HepG2 (cell line): ENCODE data around the gene DNAJB11. TPM values are rescaled to one million over a fixed set of nuclear protein-coding genes. Genes with fewer than 3 reads are reported as not detected.

Source experiments
- ADNP ChIP-seq: sonication (generic); formaldehyde crosslinking; IDR thresholded peaks from 2 replicates; pipeline ENCODE4 v1.4.0; 2020; ENCODE audit warnings: missing genetic modification reagents
- JUN ChIP-seq: sonication (generic); formaldehyde crosslinking; IDR thresholded peaks from 2 replicates; pipeline ENCODE4 v1.4.0; 2020; ENCODE audit warnings: mild to moderate bottlenecking, missing genetic modification reagents
- NKX3-1 ChIP-seq: sonication (generic); formaldehyde crosslinking; IDR thresholded peaks from 2 replicates; pipeline ENCODE4 v1.5.0; 2020; ENCODE audit warnings: missing genetic modification reagents
- PHF21A ChIP-seq: sonication (generic); formaldehyde crosslinking; IDR thresholded peaks from 2 replicates; pipeline ENCODE4 v1.5.0; 2020; ENCODE audit warnings: mild to moderate bottlenecking, missing genetic modification reagents
- REPIN1 ChIP-seq: sonication (generic); formaldehyde crosslinking; IDR thresholded peaks from 2 replicates; pipeline ENCODE4 v1.8.0; 2022; ENCODE audit warnings: missing genetic modification reagents, low read depth, mild to moderate bottlenecking, borderline replicate concordance
- TMF1 ChIP-seq: sonication (generic); formaldehyde crosslinking; IDR thresholded peaks from 2 replicates; pipeline ENCODE4 v1.8.1; 2022; ENCODE audit warnings: low read depth, missing genetic modification reagents
- ZBTB38 ChIP-seq: sonication (generic); formaldehyde crosslinking; IDR thresholded peaks from 2 replicates; pipeline ENCODE4 v1.5.1; 2020; ENCODE audit warnings: mild to moderate bottlenecking, missing genetic modification reagents
- ZBTB8A ChIP-seq: sonication (generic); formaldehyde crosslinking; IDR thresholded peaks from 2 replicates; pipeline ENCODE4 v1.4.0; 2020; ENCODE audit warnings: mild to moderate bottlenecking, low read depth, missing genetic modification reagents, borderline replicate concordance
- ZFP90 ChIP-seq: sonication (generic); formaldehyde crosslinking; IDR thresholded peaks from 2 replicates; pipeline ENCODE4 v1.8.0; 2022; ENCODE audit warnings: missing genetic modification reagents, mild to moderate bottlenecking, inconsistent platforms, borderline replicate concordance
- ZNF326 ChIP-seq: sonication (generic); formaldehyde crosslinking; IDR thresholded peaks from 2 replicates; pipeline ENCODE4 v1.4.0; 2020; ENCODE audit warnings: missing genetic modification reagents, borderline replicate concordance
- ZNF33B ChIP-seq: sonication (generic); formaldehyde crosslinking; IDR thresholded peaks from 2 replicates; pipeline ENCODE4 v1.5.1; 2020; ENCODE audit warnings: mild to moderate bottlenecking, missing genetic modification reagents
- ZNF567 ChIP-seq: sonication (generic); formaldehyde crosslinking; IDR thresholded peaks from 2 replicates; pipeline ENCODE4 v1.8.1; 2023; ENCODE audit warnings: mild to moderate bottlenecking, missing genetic modification reagents, borderline replicate concordance
- ZNF589 ChIP-seq: sonication (generic); formaldehyde crosslinking; conservative IDR thresholded peaks from 2 replicates; pipeline ENCODE4 v1.8.0; 2022; ENCODE audit warnings: mild to moderate bottlenecking, moderate library complexity, missing genetic modification reagents
- ZNF772 ChIP-seq: sonication (generic); formaldehyde crosslinking; IDR thresholded peaks from 2 replicates; pipeline ENCODE4 v1.5.0; 2020; ENCODE audit warnings: mild to moderate bottlenecking, missing genetic modification reagents
- ZNF850 ChIP-seq: sonication (generic); formaldehyde crosslinking; conservative IDR thresholded peaks from 2 replicates; pipeline ENCODE4 v1.9.0; 2021; ENCODE audit warnings: mild to moderate bottlenecking, missing genetic modification reagents
- ZNF879 ChIP-seq: sonication (generic); formaldehyde crosslinking; IDR thresholded peaks from 2 replicates; pipeline ENCODE4 v1.8.1; 2023; ENCODE audit warnings: missing genetic modification reagents
- polyA plus RNA-seq, 8 experiments: library from polyadenylated mRNA; depleted of rRNA in 3 of 8; stranded (reverse) in 7 of 8; unstranded in 1 of 8; fragments of >200 nt; fragmentation: Illumina TruSeq in 4 of 8; extraction: Trizol in 4 of 8; gene quantifications; 2 replicates each; pipeline versions ENCODE4 v1.2.1 to v1.2.3, GENCODE V29; 2011 to 2016; ENCODE audit warnings: low read depth in 4 of 8, missing spikeins in 1 of 8, mixed read lengths in 1 of 8; ENCODE audit not compliant: insufficient read depth in 1 of 8
- total RNA-seq, 5 experiments: library from RNA; depleted of rRNA; stranded (reverse); fragments of >200 nt; fragmentation: Illumina TruSeq; extraction: Trizol; gene quantifications; 2 replicates each; pipeline ENCODE4 v1.2.3, GENCODE V29; 2016; ENCODE audit warnings: low read depth in 1 of 5
- TF ChIP-seq, protein P1 (sequence below): sonication (generic); IDR thresholded peaks from 2 replicates; pipeline ENCODE4 v1.6.1; 2016; ENCODE audit warnings: low read depth, borderline replicate concordance
- TF ChIP-seq, protein P2 (sequence below): sonication (generic); formaldehyde crosslinking; IDR thresholded peaks from 2 replicates; pipeline ENCODE4 v1.4.0; 2020; ENCODE audit warnings: missing genetic modification reagents
- TF ChIP-seq, protein P3 (sequence below): sonication (generic); formaldehyde crosslinking; IDR thresholded peaks from 2 replicates; pipeline ENCODE4 v1.5.1; 2020; ENCODE audit warnings: missing genetic modification reagents, mild to moderate bottlenecking, borderline replicate concordance
- TF ChIP-seq, protein P4 (sequence below): sonication (generic); formaldehyde crosslinking; IDR thresholded peaks from 2 replicates; pipeline ENCODE4 v1.8.0; 2022; ENCODE audit warnings: missing genetic modification reagents, mild to moderate bottlenecking, borderline replicate concordance
- TF ChIP-seq, protein P5 (sequence below): sonication (generic); formaldehyde crosslinking; conservative IDR thresholded peaks from 2 replicates; pipeline ENCODE4 v1.5.0; 2020; ENCODE audit warnings: missing genetic modification reagents
- TF ChIP-seq, protein P6 (sequence below): sonication (generic); formaldehyde crosslinking; IDR thresholded peaks from 2 replicates; pipeline ENCODE4 v1.5.0; 2020; ENCODE audit warnings: missing genetic modification reagents

The DNAJB11 gene
- total and polyA plus RNA-seq, 2 of the 13 experiments (the other 11 are each of a cell fraction or from before 2014, with no cell fraction given), result 41.0 to 132 TPM

DNA sequence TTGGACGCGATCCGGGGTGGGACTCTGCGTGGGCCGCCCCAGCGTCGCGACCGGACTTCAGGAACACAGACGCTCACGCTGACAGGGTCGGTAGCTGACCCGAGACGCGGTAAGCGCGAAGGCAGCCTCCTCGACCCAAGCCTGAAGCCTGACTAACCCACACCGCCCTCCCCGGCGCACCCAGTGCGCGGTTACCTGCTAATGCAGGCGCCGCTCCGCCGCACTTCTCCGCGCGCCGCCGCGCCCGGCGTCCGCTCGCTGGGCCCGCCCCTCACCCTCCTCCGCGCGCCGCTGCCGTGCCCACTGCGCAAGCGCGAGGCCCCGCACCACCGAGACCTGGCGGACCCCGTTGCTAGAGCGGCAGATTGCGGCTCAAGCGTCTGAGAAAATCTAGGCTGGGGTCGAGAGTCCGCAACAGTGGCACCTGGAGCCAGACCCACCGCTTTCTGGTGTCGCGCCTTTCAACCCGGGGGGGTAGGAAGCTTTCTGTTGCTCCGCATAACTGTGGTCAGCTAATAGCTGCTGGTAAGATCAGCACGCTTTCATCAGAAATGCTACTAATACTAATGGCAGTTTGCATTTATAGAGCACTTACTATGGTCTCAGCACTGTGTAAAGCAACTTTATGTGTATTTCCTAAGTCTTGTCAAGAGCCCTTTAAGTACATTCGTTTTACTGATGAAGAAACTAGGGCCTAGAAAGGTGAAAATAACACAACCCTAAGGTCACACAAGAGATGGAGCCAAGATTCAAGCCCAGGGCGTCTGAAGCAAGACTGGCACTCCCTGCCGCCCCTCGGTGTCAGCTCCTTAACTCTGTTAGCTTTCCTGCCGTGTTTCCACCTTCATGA lies 3.2 kb upstream of the DNAJB11 start, which contains the start of gene TBCCD1 (continued):
- TF ChIP-seq, protein P1, sequence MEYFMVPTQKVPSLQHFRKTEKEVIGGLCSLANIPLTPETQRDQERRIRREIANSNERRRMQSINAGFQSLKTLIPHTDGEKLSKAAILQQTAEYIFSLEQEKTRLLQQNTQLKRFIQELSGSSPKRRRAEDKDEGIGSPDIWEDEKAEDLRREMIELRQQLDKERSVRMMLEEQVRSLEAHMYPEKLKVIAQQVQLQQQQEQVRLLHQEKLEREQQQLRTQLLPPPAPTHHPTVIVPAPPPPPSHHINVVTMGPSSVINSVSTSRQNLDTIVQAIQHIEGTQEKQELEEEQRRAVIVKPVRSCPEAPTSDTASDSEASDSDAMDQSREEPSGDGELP, result no peak
- TF ChIP-seq, protein P2, sequence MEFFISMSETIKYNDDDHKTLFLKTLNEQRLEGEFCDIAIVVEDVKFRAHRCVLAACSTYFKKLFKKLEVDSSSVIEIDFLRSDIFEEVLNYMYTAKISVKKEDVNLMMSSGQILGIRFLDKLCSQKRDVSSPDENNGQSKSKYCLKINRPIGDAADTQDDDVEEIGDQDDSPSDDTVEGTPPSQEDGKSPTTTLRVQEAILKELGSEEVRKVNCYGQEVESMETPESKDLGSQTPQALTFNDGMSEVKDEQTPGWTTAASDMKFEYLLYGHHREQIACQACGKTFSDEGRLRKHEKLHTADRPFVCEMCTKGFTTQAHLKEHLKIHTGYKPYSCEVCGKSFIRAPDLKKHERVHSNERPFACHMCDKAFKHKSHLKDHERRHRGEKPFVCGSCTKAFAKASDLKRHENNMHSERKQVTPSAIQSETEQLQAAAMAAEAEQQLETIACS, result peak; percentile 82
- TF ChIP-seq, protein P3, sequence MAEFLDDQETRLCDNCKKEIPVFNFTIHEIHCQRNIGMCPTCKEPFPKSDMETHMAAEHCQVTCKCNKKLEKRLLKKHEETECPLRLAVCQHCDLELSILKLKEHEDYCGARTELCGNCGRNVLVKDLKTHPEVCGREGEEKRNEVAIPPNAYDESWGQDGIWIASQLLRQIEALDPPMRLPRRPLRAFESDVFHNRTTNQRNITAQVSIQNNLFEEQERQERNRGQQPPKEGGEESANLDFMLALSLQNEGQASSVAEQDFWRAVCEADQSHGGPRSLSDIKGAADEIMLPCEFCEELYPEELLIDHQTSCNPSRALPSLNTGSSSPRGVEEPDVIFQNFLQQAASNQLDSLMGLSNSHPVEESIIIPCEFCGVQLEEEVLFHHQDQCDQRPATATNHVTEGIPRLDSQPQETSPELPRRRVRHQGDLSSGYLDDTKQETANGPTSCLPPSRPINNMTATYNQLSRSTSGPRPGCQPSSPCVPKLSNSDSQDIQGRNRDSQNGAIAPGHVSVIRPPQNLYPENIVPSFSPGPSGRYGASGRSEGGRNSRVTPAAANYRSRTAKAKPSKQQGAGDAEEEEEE, result no peak
- TF ChIP-seq ZNF33B (CRISPR knock-in tag), result no peak
- TF ChIP-seq ZNF567, result 0 out of 2 replicates have a peak, but pooled peaks have one; percentile 54
- no peak for TF ChIP-seq ZNF850 (CRISPR knock-in tag)
- TF ChIP-seq ZFP90, result no peak
- TF ChIP-seq ZNF772 (CRISPR knock-in tag), result peak; percentile 59; the same call in 1 of the 2 replicates
- no peak for TF ChIP-seq ZBTB8A (CRISPR knock-in tag)
- TF ChIP-seq ZNF326, result no peak
- TF ChIP-seq, protein P4, sequence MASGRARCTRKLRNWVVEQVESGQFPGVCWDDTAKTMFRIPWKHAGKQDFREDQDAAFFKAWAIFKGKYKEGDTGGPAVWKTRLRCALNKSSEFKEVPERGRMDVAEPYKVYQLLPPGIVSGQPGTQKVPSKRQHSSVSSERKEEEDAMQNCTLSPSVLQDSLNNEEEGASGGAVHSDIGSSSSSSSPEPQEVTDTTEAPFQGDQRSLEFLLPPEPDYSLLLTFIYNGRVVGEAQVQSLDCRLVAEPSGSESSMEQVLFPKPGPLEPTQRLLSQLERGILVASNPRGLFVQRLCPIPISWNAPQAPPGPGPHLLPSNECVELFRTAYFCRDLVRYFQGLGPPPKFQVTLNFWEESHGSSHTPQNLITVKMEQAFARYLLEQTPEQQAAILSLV (CRISPR knock-in tag), result 0 out of 2 replicates have a peak, but pooled peaks have one; percentile 51
- TF ChIP-seq, protein P5, sequence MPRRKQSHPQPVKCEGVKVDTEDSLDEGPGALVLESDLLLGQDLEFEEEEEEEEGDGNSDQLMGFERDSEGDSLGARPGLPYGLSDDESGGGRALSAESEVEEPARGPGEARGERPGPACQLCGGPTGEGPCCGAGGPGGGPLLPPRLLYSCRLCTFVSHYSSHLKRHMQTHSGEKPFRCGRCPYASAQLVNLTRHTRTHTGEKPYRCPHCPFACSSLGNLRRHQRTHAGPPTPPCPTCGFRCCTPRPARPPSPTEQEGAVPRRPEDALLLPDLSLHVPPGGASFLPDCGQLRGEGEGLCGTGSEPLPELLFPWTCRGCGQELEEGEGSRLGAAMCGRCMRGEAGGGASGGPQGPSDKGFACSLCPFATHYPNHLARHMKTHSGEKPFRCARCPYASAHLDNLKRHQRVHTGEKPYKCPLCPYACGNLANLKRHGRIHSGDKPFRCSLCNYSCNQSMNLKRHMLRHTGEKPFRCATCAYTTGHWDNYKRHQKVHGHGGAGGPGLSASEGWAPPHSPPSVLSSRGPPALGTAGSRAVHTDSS (CRISPR knock-in tag), result no peak
- TF ChIP-seq ZNF589 (CRISPR knock-in tag), result no peak
- TF ChIP-seq ZBTB38 (CRISPR knock-in tag), result peak; percentile 57; the same call in 1 of the 2 replicates
- peak; percentile 75; the same call in 1 of the 2 replicates for TF ChIP-seq PHF21A (CRISPR knock-in tag)
- no peak for TF ChIP-seq NKX3-1 (CRISPR knock-in tag)
- peak; percentile 53; the same call in 1 of the 2 replicates for TF ChIP-seq ZNF879 (CRISPR knock-in tag)
- peak; percentile 69 for TF ChIP-seq REPIN1
- no peak for TF ChIP-seq ADNP (CRISPR knock-in tag)
- TF ChIP-seq TMF1 (CRISPR knock-in tag), result peak; percentile 89
- peak; percentile 74; the same call in 1 of the 2 replicates for TF ChIP-seq JUN (CRISPR knock-in tag)
- TF ChIP-seq, protein P6, sequence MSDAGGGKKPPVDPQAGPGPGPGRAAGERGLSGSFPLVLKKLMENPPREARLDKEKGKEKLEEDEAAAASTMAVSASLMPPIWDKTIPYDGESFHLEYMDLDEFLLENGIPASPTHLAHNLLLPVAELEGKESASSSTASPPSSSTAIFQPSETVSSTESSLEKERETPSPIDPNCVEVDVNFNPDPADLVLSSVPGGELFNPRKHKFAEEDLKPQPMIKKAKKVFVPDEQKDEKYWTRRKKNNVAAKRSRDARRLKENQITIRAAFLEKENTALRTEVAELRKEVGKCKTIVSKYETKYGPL (CRISPR knock-in tag), result no peak
